ENCODE measurements around the gene TSPYL2. TPM values are rescaled to one million over a fixed set of nuclear protein-coding genes. Genes with fewer than 3 reads are reported as not detected.

The TSPYL2 gene
- total RNA-seq, 1 donor, result 15.9 TPM

DNA sequence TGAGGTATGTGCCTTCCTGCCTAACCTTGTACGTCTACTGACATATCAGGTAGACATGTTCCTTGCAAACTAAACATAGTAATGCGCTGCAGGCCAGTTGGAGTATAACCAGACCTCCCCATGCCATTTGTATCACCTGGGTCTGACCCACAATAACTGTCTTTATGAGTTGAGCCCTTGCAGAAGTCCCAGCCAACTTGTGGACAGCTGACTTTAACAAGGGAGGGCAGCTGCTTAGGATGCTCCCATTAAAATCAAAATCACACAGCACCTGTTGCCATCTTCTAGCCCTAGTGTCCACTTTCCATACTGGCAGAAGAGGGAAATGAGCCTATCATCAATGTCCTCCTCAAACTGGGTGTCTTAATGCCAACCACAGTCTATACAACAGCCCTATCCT is 53.4 kb downstream of the TSPYL2 start:
- H4K20me1 ChIP-seq (ENCODE audit: insufficient read depth, low read length), result no peaks in the 10 kb centered on the region
- H2AFZ ChIP-seq (ENCODE audit: low read length), result no peak overlapping the region
- H3K36me3 ChIP-seq (ENCODE audit: insufficient read depth, low read length), result no peaks in the 10 kb centered on the region
- no peak overlapping the region for H3K4me3 ChIP-seq (ENCODE audit: insufficient read depth, low read length)
- H3K27me3 ChIP-seq (ENCODE audit: insufficient read depth, low read length), result peaks cover 5% of the 10 kb centered on the region
- H3K9me3 ChIP-seq (ENCODE audit: low read depth, low read length), result no peaks in the 10 kb centered on the region
- H3K27ac ChIP-seq (ENCODE audit: low read depth, low read length), result no peak overlapping the region
- H3K79me2 ChIP-seq (ENCODE audit: insufficient read depth, low read length), result no peaks in the 10 kb centered on the region
- DNase-seq (ENCODE audit: insufficient read length, low spot score, missing footprints), result no peak
- no peak for TF ChIP-seq CTCF (IDR thresholded peaks at IDR 0.05; ENCODE audit: extremely low read depth, low read depth, low read length)
- H3K4me2 ChIP-seq (ENCODE audit: insufficient read depth, low read length), result no peak overlapping the region
- no peaks in the 10 kb centered on the region for H3K4me1 ChIP-seq (ENCODE audit: insufficient read depth, low read length)

Small RNA genes lying within 50 kb of the gene (small RNA-seq; reads per million reads assigned to genes)
- gene AL591212.2, result not detected

Other genes with a start within 250 kb of the TSPYL2 start
- not detected in 2 replicates for gene XAGE3, start 214.3 kb upstream of the TSPYL2 start, total RNA-seq
- gene FAM156B, start 185.0 kb upstream of the TSPYL2 start, total RNA-seq, result 14.4 and 17.0 TPM in 2 replicates
- gene FAM156A, start 123.8 kb upstream of the TSPYL2 start, total RNA-seq, result 11.8 and 16.6 TPM in 2 replicates
- gene GPR173, start 33.6 kb upstream of the TSPYL2 start, total RNA-seq, result 1.8 and 2.2 TPM in 2 replicates
- gene KANTR, start 11.8 kb downstream of the TSPYL2 start, total RNA-seq, result 12.3 and 13.3 TPM in 2 replicates
- 104 and 122 TPM in 2 replicates for gene KDM5C, start 142.8 kb downstream of the TSPYL2 start, total RNA-seq
- gene IQSEC2, start 199.2 kb downstream of the TSPYL2 start, total RNA-seq, result 10.1 and 14.7 TPM in 2 replicates